G401 (cell line): ENCODE data around the gene CASP12. TPM values are rescaled to one million over a fixed set of nuclear protein-coding genes. Genes with fewer than 3 reads are reported as not detected.
A peak's percentile ranks its signal among the peaks of the same experiment; 100 is the strongest.
"Not testable (repeated sequence)": the region's sequence is repeated elsewhere in the genome, so short reads cannot be mapped to it uniquely, and the experiment has no call there.

Source experiments
- DNase-seq: peaks from one replicate; pipeline ENCODE4 v3.0.0-alpha.2; 2015; ENCODE audit warnings: low spot score
- in situ Hi-C: cut with HindIII; loops from 2 replicates; pipeline ENCODE4 v1.10.0; 2016; ENCODE audit warnings: low sequenced_read_pairs, mixed read lengths
- total RNA-seq: library from RNA; depleted of rRNA; stranded (reverse); fragments of >200 nt; shearing (Covaris generic); gene quantifications from 2 replicates; pipeline ENCODE4 v1.2.3, GENCODE V29; 2014; rRNA removed

CASP12 gene
- total RNA-seq, result not detected in 2 replicates

DNA sequence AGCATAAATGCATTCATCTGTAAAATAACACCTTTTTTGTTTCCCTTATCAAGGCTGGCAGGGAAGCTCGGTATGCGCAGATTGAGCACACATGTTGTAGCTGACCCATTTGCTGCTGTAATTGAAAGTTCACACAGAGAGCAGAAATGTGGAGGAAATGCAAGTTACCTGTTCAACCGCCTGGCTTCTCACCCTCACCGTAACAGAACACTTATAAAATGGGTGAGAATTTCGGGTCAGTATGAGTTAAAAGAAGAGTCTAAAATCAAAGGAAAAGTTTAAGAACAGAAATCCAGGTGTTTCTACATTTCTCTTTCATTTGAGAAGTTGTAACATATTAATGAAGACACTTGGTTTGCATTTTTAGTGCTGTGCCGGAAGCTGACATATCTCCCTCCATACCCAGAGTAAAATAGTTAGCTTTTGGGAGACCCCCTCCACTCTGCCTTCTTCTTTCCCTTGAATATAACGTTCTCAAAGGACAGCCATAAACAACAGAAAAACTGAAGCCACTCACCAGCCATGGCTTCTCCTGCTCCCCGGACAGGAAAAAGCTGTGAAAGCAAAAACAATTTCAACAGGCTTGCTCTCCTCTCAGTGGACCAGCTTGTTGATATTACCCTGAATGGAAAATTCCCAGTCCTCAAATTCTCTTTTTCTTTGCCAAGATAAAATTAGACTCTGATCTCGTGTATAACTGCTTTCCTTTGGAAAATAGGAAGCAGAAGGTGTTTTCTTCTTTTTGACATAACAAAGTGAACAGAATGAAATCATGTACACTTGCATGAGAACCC lies at the start of gene CASP12:
CASP12 (minus strand) TSS at position 570 of the 794 bp plus-strand sequence.
- peak; percentile 90 for DNase-seq
- in situ Hi-C loops, result no loop called here

GRCh38 chr11:104946907-104947306 lies 48.6 kb upstream of the CASP12 start:
- peak; percentile 10 for DNase-seq
- in situ Hi-C loops, result no loop called here

DNA sequence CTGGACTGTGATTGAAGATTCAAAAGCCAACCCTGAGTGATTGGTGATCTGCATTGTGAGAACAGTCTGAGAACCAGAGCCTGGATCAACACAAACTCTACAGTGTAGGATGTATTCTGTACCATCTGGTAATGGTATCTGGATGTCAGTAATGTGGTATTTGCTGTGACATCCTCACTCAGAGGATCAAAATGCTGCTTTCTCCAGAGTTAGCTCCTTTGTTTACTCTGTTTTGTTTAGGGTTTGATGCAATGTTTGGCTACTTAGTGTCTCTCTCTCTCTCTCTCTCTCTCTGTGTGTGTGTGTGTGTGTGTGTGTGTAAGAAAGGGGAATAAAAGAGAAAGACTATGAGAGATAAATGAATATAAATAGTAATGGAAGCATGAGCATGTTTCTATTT lies 45.8 kb upstream of the CASP12 start:
- DNase-seq, result no peak
- in situ Hi-C loops, result no loop called here

GRCh38 chr11:104943561-104943960 lies 45.3 kb upstream of the CASP12 start:
- DNase-seq, result no peak
- in situ Hi-C loops, result no loop called here

GRCh38 chr11:104934594-104934993 lies 36.3 kb upstream of the CASP12 start:
- in situ Hi-C loops, result no loop called here
- no peak for DNase-seq

GRCh38 chr11:104934073-104934472 lies 35.8 kb upstream of the CASP12 start:
- in situ Hi-C loops, DNase-seq: not testable (repeated sequence)

DNA sequence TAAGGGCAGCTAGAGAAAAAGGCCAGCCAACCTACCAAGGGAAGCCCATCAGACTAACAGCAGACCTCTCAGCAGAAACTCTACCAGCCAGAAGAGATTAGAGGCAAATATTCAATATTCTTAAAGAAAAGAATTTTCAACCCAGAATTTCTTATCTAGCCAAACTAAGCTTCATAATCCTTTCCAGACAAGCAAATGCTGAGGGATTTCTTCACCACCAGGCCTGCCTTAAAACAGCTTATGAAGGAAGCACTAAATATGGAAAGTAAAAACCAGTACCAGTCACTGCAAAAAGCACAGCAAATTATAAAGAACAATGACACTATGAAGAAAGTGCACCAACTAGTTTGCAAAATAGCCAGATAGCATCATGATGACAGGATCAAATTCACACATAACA lies 30.6 kb upstream of the CASP12 start:
- DNase-seq, result no peak
- in situ Hi-C loops, result no loop called here

DNA sequence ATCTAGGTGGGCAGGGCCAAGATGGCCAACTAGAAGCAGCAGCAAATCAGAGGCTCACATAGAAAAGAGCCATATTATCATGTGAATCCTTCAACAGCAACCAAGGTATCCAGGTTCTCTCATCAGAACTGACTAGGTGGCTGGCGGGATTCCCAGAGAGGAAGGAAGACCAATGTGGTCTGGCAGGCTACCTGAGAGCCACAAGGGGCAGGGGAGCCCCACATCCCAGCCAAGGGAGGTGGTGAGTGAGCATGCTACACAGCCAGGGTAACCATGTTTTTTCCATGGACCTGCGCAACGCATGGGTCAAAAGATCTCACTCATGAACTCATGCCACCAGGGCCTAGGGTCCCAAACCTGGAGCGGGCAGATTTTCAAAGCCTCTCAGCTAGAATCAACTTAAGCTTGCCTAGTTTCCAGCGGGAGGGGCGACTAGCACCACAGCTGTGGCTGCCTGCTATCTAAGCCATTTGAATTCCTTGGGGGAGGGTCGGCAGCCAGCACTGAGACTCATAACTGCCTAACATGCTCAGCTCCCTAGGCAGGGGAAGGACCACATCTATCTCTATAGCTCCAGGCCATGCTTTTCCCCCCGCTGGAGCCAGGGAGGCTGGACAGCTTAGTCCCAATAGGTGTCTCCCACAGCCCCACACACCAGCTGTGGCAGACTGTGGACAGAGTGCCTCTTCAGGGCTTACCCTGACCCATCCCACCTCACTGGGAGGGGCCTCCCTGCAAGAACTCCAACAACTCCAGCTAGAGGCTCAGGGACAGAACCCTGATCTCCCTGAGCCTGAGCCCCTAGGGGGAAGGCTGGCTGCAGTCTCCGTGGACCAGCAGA lies 28.7 kb upstream of the CASP12 start:
- DNase-seq, result no peak
- in situ Hi-C loops, result no loop called here

DNA sequence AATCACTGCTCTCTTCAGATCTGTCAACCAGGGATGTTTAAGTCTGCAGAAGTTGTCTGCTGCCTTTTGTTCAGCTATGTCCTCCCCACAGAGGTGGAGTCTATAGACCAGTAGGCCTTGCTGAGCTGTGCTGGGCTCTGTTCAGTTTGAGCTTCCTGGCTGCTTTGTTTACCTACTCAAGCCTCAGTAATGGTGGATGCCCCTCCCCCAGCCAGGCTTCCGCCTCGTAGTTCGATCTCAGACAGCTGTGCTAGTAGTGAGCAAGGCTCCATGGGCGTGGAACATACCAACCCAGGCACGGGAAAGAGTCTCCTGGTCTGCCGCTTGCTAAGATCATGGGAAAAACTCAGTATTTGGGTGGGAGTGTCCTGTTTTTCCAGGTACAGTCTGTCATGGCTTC lies 27.6 kb upstream of the CASP12 start:
- in situ Hi-C loops, result no loop called here
- no peak for DNase-seq

DNA sequence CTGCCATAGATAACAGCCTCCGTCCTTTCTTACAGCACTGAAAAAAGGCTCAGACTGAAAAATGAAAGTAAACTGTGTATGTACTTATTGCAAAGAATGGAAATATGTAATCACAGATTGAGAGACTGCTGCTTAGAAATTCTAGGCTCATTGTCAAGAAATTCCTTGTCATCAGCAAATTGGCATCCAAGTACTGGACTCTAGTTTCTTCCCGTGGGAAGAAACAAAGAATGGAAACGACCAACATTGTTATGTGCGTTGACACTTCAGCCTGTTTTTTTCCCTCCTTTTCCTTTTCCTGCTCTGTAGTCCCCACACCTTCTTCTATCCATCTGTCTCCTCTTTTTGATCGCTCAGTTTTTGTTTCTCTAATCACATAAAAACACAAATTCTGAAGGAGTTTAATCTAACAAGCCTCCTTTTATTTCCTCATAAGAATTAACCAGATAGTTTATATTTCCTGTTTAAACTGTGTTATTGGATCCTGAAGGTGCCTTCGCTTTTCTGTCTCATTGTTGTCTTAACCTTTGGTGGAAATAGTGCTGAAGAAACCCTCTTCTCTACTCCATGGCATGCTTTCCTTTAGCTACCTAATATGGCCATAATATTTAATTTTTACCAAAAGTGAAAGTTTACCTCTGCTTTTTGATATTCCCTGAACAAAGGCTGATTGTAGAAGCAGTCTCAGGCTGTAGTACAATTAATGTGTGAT lies 20.0 kb upstream of the CASP12 start:
- in situ Hi-C loops, result no loop called here
- peak; percentile 61 for DNase-seq

- peak; percentile 41 for DNase-seq
- in situ Hi-C loops, result no loop called here
These were observed 19.2 kb upstream of the CASP12 start for GRCh38 chr11:104917271-104918112.

DNA sequence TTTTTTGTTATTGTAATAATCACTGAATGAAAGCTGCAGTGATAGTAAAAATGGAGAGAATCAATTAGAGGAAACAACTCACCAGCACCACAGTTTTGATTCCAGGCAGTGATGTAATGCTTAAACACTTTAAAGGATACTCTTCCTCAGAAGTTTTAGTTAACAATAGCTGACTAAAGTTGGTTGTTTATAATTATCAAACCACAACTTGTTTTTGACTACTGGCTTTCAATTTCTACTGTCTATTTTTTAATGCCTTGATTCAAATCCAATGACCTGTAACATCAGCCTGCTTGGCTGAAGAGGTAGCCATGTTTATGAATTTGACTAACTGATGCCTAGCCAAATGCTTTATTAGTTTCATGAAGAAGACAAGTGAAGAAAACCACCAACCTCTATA lies 18.2 kb upstream of the CASP12 start:
- DNase-seq, result no peak
- in situ Hi-C loops, result no loop called here

GRCh38 chr11:104912102-104912501 lies 13.8 kb upstream of the CASP12 start:
- in situ Hi-C loops, result no loop called here
- DNase-seq, result no peak

- in situ Hi-C loops, result no loop called here
- DNase-seq, result no peak
These were observed 9.9 kb upstream of the CASP12 start for GRCh38 chr11:104908186-104908531.

DNA sequence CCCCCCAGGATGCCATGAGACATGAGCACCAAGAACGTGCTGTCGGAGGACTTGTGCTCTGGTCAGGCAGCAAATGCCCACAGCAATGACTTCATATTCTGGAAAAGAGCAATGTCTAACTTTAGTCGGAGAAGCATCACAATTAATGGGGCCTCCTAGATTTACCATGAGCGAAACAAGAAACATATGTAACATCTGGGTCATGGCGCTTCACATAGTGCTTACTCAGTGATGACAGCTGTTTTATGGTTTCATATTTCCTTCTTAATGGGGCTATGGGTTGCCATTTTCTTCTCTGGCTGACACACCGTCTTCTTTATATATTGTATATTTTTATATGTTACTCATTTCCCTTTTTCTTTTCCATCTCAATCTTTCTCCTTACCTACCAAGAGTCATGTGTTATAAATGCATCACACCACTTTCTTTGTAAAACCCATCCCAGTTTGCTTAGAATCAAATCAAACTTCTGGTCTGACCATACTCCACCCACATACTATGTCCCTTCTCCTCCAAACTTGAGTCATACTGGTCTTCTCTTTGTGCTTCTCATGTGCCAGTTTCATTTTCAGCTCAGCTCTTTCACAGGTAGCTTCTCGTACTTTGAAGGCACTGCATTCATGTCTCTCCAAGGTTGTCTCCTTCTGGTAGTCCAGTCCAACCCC lies 9.4 kb upstream of the CASP12 start:
- in situ Hi-C loops, result no loop called here
- no peak for DNase-seq

- no peak for DNase-seq
- in situ Hi-C loops, result no loop called here
These were observed 7.0 kb upstream of the CASP12 start for GRCh38 chr11:104905271-104905670.

DNA sequence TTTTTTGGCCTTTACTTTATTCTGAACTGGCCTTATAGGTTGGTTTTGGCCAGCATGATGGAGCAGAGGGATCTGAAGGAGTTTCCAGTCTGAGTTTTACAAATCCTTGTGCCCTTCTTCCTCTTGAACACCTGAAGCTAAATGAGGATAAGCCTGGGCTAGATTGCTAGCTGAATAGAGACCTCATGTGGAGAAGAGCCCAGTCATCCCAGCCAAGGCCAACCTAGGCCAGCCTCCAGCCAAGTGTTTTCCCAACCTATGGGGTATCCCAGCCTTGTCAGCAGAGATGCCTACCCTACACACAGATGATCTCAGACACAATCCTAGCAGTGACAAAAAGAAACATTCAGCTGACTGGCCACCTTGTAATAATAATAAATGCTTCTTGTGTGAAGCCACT lies 966 bp upstream of the CASP12 start:
- no peak for DNase-seq
- in situ Hi-C loops, result no loop called here

GRCh38 chr11:104898685-104899013 lies 389 bp upstream of the CASP12 start:
- in situ Hi-C loops, result no loop called here

GRCh38 chr11:104895634-104896033 lies 2.6 kb downstream of the CASP12 start:
- no peak for DNase-seq
- in situ Hi-C loops, result no loop called here

More at GRCh38 chr11:104898685-104899013, 389 bp upstream of the CASP12 start:
- DNase-seq, result no peak
